GM19193 (cell line): ENCODE measurements around the gene CELSR1.

Source experiments
- POLR2A ChIP-seq: IDR thresholded peaks from 4 replicates; pipeline ENCODE4 v1.6.1; 2011; ENCODE audit not compliant: insufficient read depth, insufficient read length; ENCODE audit errors: extremely low read depth

Gene CELSR1

DNA sequence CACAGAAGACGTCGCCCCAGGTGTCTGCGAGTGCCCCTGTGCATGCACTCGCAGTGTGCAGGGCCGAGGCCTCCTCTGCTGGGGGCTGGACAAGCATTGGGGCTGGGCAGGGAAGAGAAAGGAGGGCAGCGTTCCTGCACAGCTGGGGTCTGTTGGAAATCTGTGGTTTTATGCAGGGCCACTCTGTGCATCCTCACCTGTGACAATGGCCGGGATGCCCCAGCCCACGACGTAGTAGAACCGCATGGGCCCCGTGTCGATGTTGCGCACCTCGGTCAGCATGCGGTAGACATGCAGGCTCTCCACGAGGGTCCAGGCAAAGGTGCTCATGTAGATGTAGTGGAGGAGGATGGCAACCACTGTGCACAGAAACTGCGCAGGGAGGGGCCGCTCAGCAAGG, 164.7 kb downstream of the CELSR1 start:
- TF ChIP-seq POLR2A = no peak

DNA sequence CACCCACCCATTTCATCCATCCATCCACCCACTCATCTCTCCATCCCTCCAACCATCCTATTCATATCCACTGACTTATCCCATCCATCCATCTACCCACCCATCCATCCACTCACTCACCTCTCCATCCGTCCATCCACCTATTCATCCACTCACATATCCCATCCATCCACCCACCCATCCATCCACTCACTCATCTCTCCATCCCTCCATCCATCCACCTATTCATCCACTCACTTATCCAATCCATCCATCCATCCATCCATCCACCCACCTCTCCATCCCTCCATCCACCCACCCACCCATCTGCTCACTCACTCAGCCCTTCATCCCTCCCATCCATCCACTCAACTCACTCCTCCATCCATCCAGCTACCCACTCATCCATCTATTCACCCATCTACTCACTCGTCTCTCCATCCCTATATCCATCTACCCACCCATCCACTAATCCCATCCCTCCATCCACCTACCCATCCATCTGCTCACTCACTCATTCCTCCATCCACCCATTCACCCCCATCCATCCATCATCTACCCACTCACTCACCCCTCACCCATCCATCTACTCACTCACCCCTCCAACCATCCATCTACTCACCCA, 165.7 kb downstream of the CELSR1 start:
- TF ChIP-seq POLR2A = no peak

DNA sequence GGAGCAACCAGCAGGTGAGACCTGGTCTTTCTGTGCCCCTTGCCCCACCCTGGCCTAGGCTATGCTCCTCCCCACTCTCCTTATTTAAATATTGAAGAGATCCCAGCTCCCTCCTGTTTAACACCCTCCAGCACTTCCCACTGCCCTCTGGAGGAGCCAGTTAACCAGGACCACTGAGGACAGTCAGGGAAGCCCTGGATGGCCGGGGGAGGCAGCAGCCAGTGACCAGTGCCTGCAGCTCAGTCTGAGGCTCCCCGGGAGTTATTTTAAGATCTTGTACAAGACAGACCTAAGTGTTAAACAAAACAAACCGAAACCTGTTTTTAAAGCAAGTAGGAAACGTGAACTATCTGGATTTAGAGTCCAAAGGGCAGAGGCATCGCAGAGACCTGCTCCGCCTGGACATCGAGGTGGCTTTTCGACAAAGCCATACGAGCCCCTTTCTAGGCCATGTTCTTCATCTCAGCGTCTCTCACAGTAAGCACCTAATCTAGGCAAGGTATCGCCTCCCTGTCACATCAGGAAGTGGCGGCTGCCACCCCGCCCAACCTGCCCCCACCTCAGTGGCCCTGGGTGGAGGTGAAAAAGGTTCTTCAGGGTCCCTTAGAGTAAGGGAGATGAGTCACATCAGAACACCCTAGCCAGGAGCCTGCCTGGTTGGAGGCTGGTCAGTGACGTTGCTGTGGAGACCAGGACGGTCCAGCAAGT, 166.7 kb downstream of the CELSR1 start:
- TF ChIP-seq POLR2A = no peak

DNA sequence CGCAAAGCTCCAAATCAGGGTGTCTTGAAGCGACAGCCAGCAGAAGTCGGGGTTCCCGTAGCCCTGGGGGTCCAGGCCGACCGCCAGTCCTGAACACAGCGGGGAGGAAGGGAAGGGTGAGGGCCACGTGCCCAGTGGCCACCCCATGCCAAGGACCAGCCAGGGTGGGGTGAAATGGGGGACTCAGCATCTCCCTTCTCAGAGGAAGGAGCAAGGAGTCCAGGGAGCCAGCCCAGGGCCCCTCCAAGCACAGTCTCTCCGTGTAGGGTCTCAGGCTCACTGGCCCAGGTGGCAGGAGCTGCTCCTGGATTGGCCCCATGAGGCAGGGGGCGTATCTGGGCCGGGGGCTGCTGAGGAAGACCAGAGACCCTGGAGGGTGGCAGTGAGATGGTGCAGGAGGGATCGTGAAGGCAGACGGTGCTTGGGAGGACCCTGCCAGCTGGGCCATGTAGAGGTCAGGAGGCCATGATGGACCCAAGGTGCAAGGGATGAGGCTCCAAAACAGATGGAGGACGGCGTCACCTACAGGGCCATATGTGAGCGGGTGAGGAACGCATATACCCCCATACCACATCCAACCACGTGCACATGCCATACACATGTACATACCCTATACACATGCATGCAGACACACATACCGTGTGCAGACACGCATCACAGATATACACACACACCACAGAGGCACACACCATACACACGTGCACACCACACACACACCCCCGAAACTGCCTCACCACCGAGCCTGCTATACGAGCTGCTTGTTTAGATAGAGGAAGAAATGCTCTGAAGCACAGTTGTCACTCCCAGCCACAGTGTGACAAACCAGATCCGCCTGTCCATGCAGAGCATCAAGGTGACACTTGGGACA, 167.5 kb downstream of the CELSR1 start:
- TF ChIP-seq POLR2A = no peak

DNA sequence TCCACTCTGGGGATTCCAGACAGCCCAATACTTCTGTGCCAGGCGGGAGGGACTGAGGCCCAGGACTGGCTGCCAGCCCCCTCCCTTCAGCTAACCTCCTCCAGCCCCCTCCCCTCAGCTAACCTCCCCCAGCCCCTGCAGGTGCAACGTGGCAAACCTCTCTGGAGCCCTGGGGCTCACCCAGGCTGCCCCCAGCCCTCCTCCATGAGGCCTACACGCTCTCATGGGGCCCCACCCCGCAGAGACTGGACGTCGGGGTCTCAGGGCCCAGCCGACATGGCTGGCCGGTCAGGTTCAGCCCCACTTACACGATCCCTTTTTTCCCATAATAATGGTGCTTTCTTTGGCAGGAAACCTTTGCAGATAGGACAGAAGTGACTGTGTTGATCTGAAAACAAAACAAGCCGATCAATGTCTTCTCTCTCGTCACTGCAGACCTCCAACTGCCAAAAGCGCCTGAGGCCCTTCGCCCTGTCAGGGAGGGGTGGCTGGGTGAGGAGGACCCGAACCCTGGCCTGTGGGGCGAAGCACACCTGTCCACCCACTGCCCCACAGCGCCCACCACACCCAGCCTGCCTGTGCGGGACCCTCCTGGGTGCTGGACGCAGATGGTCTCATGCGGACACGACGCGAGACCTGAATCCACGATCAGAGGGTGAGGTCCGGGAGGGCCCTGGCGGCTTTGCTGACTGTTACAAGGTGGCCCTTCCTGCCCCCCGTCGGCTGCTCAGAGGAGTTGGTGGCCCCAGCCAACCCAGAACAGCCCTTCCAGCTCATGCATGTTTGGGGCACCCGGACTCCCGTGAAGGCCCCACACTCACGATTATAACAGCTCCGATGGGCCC, 168.3 kb downstream of the CELSR1 start:
- TF ChIP-seq POLR2A = no peak

DNA sequence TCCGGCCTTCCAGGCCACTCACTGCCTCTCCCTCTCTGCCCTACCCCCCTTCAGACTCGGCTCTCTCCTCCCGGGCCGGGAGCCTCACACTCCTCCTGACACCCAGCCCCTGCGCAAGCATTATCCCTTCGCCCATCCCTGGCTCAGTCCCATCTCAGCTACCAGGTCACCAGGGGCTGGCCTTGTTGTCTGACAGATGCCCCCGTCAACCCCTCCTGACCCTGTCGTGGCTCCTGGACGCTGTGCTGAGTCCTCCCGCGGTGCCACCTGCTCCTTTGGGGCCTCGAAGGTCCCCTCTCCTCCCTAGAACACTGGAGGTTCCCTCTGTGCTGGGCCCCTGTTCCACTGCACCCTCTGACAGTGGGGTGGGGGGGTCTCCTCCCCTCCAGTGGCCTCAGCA, 169.0 kb downstream of the CELSR1 start:
- TF ChIP-seq POLR2A = no peak

DNA sequence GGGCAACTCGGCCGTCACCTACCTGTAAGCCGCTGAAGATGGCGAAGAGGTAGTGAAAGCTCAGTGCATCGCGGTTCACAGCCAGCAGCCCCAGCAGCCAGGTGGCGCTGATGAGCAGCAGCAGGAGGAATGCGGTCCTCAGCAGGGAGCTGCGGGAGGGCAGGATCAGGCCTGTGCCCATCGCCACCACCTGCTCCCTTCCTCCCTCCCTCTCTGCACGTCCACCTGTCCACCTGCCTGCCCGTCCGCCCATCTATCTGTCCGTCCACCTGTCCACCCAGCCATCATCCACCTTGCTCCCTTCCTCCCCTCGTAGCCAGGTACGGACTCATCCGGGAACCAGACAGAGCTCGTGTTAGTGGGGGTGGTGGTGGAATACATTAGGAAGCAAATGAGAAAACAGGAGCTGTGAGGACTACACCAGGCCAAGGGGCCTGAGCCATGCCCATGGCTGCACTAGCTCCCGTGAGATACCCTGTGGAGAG, 169.7 kb downstream of the CELSR1 start:
- TF ChIP-seq POLR2A = no peak

DNA sequence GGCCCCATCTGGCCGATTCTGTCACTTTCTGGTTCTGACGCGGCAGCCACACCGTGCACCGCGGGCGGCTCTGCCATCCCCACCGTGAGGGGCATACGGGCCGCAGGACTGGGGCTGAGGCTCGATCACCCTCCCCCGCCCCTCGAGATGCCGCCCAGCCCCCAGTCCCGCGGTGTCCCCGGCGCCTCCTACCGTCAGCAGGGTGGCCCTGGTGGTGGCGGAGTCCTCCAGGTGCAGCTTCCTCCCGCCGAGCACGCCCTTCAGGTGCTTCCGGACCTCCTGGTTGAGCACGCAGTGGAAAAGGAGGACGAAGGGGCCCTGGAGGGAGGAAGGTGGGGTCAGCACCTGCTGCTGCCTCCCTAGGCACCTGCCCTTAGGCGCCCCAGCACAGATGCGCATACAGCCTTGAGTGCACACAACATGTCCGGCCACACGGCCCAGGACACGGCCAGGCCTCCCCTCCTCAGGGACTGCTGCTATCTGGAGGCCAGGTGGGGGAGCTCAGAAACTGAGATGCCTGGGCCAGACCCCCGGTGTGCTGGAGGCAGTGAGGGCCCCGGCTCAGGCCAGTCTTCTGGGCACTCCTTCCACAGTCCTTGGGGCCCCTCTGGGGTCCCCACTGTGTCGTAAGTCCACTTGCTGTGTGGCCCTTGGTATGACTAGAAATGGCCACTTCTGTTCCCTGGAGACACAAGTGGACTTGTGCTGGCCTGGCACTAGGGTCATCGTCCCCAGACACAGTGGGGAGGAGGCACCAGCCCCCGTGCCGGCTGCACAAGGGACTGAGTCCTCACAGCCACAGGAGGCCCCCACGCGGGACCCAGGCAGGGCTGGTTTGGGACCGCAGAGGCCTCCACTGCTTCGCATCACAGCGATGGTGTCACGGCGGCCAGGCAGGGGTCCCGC, 170.4 kb downstream of the CELSR1 start:
- no peak for TF ChIP-seq POLR2A

DNA sequence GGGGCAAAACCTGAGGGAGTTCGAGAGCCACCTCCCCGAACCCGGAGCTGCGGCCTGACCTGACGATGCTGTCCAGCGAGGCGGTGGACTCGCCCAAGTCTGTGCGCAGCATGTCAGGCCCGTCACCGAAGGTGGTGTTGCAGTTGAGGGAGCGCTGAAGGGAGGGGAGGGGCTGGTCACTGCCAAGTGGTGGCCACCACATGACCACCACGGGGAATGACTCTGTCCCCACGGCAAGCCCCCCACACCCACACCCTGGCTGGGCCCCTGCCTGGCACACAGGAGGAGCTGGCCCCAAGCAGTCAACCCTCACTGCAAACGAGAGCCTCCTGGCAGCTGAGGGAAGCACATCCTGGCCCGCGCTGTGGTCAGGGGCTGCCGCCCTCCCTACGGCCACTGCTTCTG, 171.1 kb downstream of the CELSR1 start:
- TF ChIP-seq POLR2A = no peak

DNA sequence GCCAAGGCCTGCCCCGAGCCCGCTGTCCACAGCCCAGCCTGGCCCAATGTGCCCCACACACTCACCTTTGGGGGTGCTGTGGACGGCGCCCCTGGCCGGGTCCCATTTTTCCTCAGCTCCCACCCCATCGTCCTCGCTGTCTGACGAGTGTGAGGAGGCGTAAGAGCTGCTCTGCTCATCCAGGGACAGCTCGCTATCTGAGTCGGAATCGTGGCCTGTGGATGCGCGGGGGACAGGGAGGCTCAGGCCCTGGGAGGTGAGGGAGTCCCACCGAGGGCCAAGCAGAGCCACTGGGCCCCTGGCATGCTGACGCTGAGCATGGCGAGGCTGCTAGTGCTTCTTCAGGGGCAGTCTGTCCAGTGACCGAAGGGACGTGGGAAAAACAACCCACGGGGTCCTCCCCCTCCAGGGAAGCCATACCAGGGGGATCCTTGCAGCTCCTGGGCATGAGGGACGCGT, 172.2 kb downstream of the CELSR1 start:
- no peak for TF ChIP-seq POLR2A

DNA sequence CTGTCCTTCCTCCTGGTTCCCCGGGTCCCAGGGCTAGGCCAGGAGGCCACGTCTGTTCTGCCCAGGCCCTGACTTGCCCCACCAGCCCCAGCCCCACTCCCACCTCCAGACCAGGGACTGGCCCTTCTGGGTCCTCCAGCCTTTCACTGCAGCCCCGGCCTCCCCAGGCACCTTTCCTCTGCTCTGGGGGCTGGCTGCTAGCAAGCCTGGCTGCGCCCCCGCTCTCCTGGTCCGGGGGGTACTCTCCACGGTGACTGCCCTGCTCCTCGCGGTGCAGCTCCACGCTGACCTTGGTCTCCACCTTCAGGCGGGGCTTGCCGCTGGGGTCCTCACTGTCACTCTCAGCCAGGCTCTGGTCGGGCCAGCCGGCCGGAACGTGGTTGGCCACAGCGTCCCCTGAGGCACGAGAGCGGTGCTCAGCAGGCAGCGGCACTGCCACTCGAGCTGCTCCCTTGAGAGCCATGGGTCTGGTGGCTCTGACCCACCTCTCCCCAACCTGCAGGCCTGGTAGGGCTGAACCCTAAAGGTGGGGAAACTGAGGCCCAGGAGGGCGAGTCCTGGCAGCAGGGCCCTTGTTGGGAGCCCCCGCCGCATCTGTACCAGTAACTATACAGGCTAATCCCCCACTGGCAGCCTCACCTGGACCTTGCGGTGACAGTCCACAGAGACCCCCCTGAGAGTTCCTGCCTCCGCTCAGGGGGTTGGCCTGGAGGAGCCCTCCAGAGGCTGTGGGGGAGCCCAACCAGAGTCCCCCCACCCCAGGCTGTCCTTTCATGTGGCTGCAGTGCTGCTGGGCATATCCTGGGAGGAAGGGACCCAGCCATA, 172.9 kb downstream of the CELSR1 start:
- no peak for TF ChIP-seq POLR2A

DNA sequence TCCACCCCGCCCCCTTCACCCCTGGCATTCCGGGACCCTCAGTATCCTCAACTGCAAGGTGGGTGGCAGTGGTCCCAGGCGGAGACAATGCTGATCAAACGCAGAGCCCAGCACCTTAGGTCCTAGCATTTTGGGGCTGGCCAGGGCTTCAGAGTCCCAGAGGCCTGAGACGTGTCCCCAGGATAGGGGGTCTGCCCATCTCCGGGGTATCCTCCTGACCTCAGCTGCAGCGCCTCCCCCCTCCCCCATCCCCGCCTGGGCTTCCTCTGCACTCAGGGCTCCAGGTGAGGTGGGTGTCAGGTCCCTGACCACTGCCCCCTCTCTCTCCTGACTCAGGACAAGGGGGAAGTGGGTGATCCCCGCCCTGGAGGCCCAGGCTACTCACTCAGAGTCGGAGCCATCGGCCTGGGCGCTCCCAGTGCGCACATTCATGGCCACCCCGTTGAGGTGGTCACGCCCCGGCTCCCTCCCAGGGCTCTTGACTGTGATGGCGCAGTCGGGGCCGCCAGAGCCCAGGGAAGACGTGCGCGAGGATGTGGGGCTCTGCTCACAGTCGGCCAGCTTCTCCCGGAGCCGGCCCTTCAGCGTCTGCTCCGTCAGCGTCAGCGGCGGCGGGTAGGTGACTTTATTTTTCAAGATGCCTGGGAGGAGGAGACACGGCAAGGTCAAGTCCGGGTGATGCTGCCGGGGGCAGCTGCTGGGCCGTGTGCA, 173.7 kb downstream of the CELSR1 start:
- TF ChIP-seq POLR2A = no peak
